Measurements from ENCODE around the gene JMJD1C. TPM values are rescaled to one million over a fixed set of nuclear protein-coding genes. Genes with fewer than 3 reads are reported as not detected.

The JMJD1C gene
- total RNA-seq, 1 donor from 2014 or later, result 62.6 TPM

DNA sequence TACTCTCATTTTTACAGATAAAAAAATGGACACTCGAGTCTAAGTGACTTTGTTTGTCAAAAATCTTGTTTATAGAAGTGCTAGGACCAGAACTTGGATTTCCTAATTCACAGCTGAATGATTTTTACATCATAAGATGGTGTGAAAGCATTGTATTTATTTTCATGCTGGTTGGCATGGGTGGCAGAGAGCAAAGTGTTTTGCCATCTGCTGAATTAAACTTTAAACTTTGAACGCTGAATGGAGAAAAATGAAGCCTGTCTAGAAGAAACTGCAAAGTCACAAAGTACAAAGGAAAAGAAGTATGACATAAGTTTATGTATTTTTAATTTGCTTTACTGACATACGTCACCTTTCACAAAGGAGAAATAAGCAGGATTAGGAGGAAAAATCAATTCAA is 190.7 kb downstream of the JMJD1C start:
- no peak for DNase-seq (ENCODE audit: extremely low spot score, unreplicated experiment)
- Mint-ChIP-seq H3K27ac (no peak overlapping the region), H3K4me1 (ENCODE audit: unreplicated experiment) (peaks cover 12% of the 10 kb centered on the region), H3K9me3 (no peaks in the 10 kb centered on the region), H3K27me3 (no peaks in the 10 kb centered on the region), H3K36me3 (no peaks in the 10 kb centered on the region), H3K4me3 (no peak overlapping the region)
- no peak for TF ChIP-seq CTCF (conservative IDR thresholded peaks at IDR 0.05)

- no peak overlapping the region for H3K4me3 Mint-ChIP-seq
- no peaks in the 10 kb centered on the region for H3K27me3 Mint-ChIP-seq
- no peaks in the 10 kb centered on the region for H3K9me3 Mint-ChIP-seq
- H3K4me1 Mint-ChIP-seq (ENCODE audit: unreplicated experiment), result peaks cover 18% of the 10 kb centered on the region
- no peaks in the 10 kb centered on the region for H3K36me3 Mint-ChIP-seq
- TF ChIP-seq CTCF (conservative IDR thresholded peaks at IDR 0.05), result no peak
- DNase-seq (ENCODE audit: extremely low spot score, unreplicated experiment), result no peak
- peak overlapping the region; percentile 20 for H3K27ac Mint-ChIP-seq
Measured at GRCh38 chr10:63273577-63273976, 192.2 kb downstream of the JMJD1C start.

- Mint-ChIP-seq H3K36me3 (no peaks in the 10 kb centered on the region), H3K27ac (peak overlapping the region; percentile 99), H3K4me1 (ENCODE audit: unreplicated experiment) (peaks cover 18% of the 10 kb centered on the region), H3K27me3 (no peaks in the 10 kb centered on the region), H3K4me3 (peak overlapping the region; percentile 99), H3K9me3 (no peaks in the 10 kb centered on the region)
- peak; percentile 51 for TF ChIP-seq CTCF (conservative IDR thresholded peaks at IDR 0.05)
- no peak for DNase-seq (ENCODE audit: extremely low spot score, unreplicated experiment)
Measured at GRCh38 chr10:63268798-63269503, 196.8 kb downstream of the JMJD1C start.

- H3K36me3 Mint-ChIP-seq, result no peaks in the 10 kb centered on the region
- no peaks in the 10 kb centered on the region for H3K9me3 Mint-ChIP-seq
- no peak for TF ChIP-seq CTCF (conservative IDR thresholded peaks at IDR 0.05)
- no peak for DNase-seq (ENCODE audit: extremely low spot score, unreplicated experiment)
- peaks cover 12% of the 10 kb centered on the region for H3K4me1 Mint-ChIP-seq (ENCODE audit: unreplicated experiment)
- no peaks in the 10 kb centered on the region for H3K27me3 Mint-ChIP-seq
- H3K27ac Mint-ChIP-seq, result peak overlapping the region; percentile 99
- H3K4me3 Mint-ChIP-seq, result peak overlapping the region; percentile 99
Measured at GRCh38 chr10:63268149-63268797, 197.5 kb downstream of the JMJD1C start.

GRCh38 chr10:63267414-63268148 is 198.2 kb downstream of the JMJD1C start:
- Mint-ChIP-seq H3K36me3 (no peaks in the 10 kb centered on the region), H3K4me3 (peak overlapping the region; percentile 99), H3K9me3 (no peaks in the 10 kb centered on the region), H3K4me1 (ENCODE audit: unreplicated experiment) (peaks cover 10% of the 10 kb centered on the region), H3K27ac (peak overlapping the region; percentile 99), H3K27me3 (no peaks in the 10 kb centered on the region)
- no peak for TF ChIP-seq CTCF (conservative IDR thresholded peaks at IDR 0.05)
- DNase-seq (ENCODE audit: extremely low spot score, unreplicated experiment), result no peak
